Trophoblast cell (in vitro differentiated cells and primary cell): Measurements from ENCODE around the gene CH25H. TPM values are rescaled to one million over a fixed set of nuclear protein-coding genes. Genes with fewer than 3 reads are reported as not detected.
"Not testable (repeated sequence)": the region's sequence is repeated elsewhere in the genome, so short reads cannot be mapped to it uniquely, and the experiment has no call there.

Experiments used
- DNase-seq, 2 donors: peaks; one replicate each; pipeline ENCODE4 v3.0.0-alpha.2; 2016
- H2AFZ ChIP-seq: 2 replicates; pipeline ENCODE4 v1.6.1; 2013; ENCODE audit warnings: low read length, moderate library complexity, mild to moderate bottlenecking; ENCODE audit not compliant: insufficient read depth, poor library complexity
- H2AK5ac ChIP-seq: 2 replicates; pipeline ENCODE4 v1.6.1; 2013; ENCODE audit warnings: mild to moderate bottlenecking, low read length
- H2BK120ac ChIP-seq: 2 replicates; pipeline ENCODE4 v1.6.1; 2013; ENCODE audit warnings: low read length, mild to moderate bottlenecking, moderate library complexity; ENCODE audit not compliant: insufficient read depth, poor library complexity
- H2BK12ac ChIP-seq: 2 replicates; pipeline ENCODE4 v1.6.1; 2013; ENCODE audit warnings: mild to moderate bottlenecking, low read length, moderate library complexity
- H2BK5ac ChIP-seq: 2 replicates; pipeline ENCODE4 v1.6.1; 2013; ENCODE audit warnings: low read length, low read depth, moderate library complexity, mild to moderate bottlenecking; ENCODE audit not compliant: poor library complexity
- H3K14ac ChIP-seq: 2 replicates; pipeline ENCODE4 v1.6.1; 2013; ENCODE audit warnings: mild to moderate bottlenecking, low read length
- H3K18ac ChIP-seq: 2 replicates; pipeline ENCODE4 v1.6.1; 2013; ENCODE audit warnings: mild to moderate bottlenecking, low read length
- H3K23ac ChIP-seq: 2 replicates; pipeline ENCODE4 v1.6.1; 2013; ENCODE audit warnings: low read length
- H3K27ac ChIP-seq: 2 replicates; pipeline ENCODE4 v1.5.1; 2013; ENCODE audit warnings: low read depth, mild to moderate bottlenecking, inconsistent platforms, low read length, moderate library complexity
- H3K27me3 ChIP-seq: 2 replicates; pipeline ENCODE4 v1.6.1; 2013; ENCODE audit warnings: inconsistent platforms, mild to moderate bottlenecking, low read length, moderate library complexity; ENCODE audit not compliant: insufficient read depth
- H3K36me3 ChIP-seq, 2 experiments: 1 replicate in 1 of 2; 2 replicates in 1 of 2; pipeline ENCODE4 v1.6.1; 2013; ENCODE audit warnings: low read length in 2 of 2, mild to moderate bottlenecking in 2 of 2, moderate library complexity in 1 of 2; ENCODE audit not compliant: insufficient read depth in 2 of 2, control insufficient read depth in 1 of 2
- H3K4ac ChIP-seq: 2 replicates; pipeline ENCODE4 v1.6.1; 2013; ENCODE audit warnings: low read depth, mild to moderate bottlenecking, low read length, moderate library complexity
- H3K4me1 ChIP-seq, 2 experiments: 1 replicate in 1 of 2; 2 replicates in 1 of 2; pipeline ENCODE4 v1.6.1; 2013; ENCODE audit warnings: low read length in 2 of 2, mild to moderate bottlenecking in 2 of 2, moderate library complexity in 1 of 2; ENCODE audit not compliant: insufficient read depth in 2 of 2, control insufficient read depth in 1 of 2
- H3K4me2 ChIP-seq: 2 replicates; pipeline ENCODE4 v1.6.1; 2013; ENCODE audit warnings: inconsistent platforms, mild to moderate bottlenecking, low read length, moderate library complexity
- H3K4me3 ChIP-seq: 2 replicates; pipeline ENCODE4 v1.5.1; 2013; ENCODE audit warnings: mild to moderate bottlenecking, low read depth, low read length, inconsistent platforms
- H3K79me1 ChIP-seq: one replicate; pipeline ENCODE4 v1.6.1; 2013; ENCODE audit warnings: low read length
- H3K79me2 ChIP-seq: 2 replicates; pipeline ENCODE4 v1.6.1; 2013; ENCODE audit warnings: low read length, mild to moderate bottlenecking; ENCODE audit not compliant: control insufficient read depth, insufficient read depth, poor library complexity
- H3K9ac ChIP-seq: 2 replicates; pipeline ENCODE4 v1.6.1; 2013; ENCODE audit warnings: mild to moderate bottlenecking, low read length
- H3K9me3 ChIP-seq: 2 replicates; pipeline ENCODE4 v1.6.1; 2013; ENCODE audit warnings: low read depth, mild to moderate bottlenecking, control low read depth, inconsistent platforms, low read length; ENCODE audit not compliant: insufficient read depth
- H4K12ac ChIP-seq: 2 replicates; pipeline ENCODE4 v1.6.1; 2013; ENCODE audit warnings: low read depth, mild to moderate bottlenecking, low read length, moderate library complexity
- H4K8ac ChIP-seq: 2 replicates; pipeline ENCODE4 v1.6.1; 2013; ENCODE audit warnings: low read depth, mild to moderate bottlenecking, low read length, moderate library complexity
- H4K91ac ChIP-seq: one replicate; pipeline ENCODE4 v1.6.1; 2013; ENCODE audit warnings: low read depth, mild to moderate bottlenecking, low read length, moderate library complexity
- WGBS: extraction: QIAGEN DNeasy Blood & Tissue Kit; methylation state at CpG from one replicate; pipeline ENCODE4 v1.1.7; 2013; ENCODE audit warnings: missing lambda C conversion rate; ENCODE audit not compliant: insufficient read length, insufficient coverage; ENCODE audit errors: extremely low coverage; 5-methylcytosine and 5-hydroxymethylcytosine counted together
- polyA plus RNA-seq: library from polyadenylated mRNA; stranded (reverse); fragments of 200-250 nt; gene quantifications from 2 replicates; pipeline ENCODE4 v1.2.3, GENCODE V29; 2013

The CH25H gene
- not detected in 2 replicates for polyA plus RNA-seq

DNA sequence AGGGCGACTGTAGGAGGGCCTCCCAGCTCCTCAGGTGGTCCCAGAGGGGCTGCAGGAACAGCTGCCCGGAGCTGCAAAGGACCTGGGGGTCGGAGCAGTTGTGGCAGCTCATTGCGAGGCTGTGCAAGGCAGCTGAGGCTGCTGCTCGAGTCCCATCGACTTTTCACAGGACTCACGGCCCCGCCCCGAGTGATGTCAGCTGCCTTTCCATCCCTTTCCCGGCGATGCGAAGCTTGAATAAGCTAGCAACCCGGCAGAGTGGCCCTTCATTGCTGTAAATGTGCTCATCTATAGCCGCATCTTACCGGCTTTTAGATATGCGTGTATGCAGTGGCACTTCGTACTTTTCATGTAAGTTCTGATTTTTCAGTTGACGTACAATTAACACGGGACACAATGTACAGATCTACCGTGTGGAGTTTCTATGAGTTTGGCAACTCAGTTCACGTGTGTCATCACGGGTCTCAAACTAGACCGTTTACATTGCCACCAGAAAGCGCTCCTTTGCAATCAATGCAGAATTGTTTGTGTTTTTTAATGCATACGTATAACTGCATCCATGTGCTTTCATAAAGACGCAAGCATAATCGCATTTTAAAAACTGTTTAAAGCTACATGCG lies at the start of gene CH25H:
TSS of gene CH25H (minus strand) at position 137 of the 620 bp plus-strand sequence. CDS start at position 112, 25 bp downstream.
- Histone ChIP-seq H2BK5ac (no peak within 1 kb of the TSS), H3K4ac (no peak within 1 kb of the TSS), H3K23ac (no peak within 1 kb of the TSS), H4K91ac (no peak within 1 kb of the TSS), H3K79me1 (no peaks in the 10 kb centered on the region), H3K18ac (no peak within 1 kb of the TSS), H3K79me2 (no peaks in the 10 kb centered on the region), H2AFZ (peak within 1 kb of the TSS; percentile 39), H3K27me3 (peaks cover 30% of the 10 kb centered on the region), H2AK5ac (no peak within 1 kb of the TSS), H3K27ac (no peak within 1 kb of the TSS), H3K9ac (no peak within 1 kb of the TSS), H2BK12ac (no peak within 1 kb of the TSS), H3K4me2 (peak within 1 kb of the TSS; percentile 63), H3K36me3 (no peaks in the 10 kb centered on the region), H2BK120ac (no peak within 1 kb of the TSS), H4K8ac (no peak within 1 kb of the TSS), H3K4me3 (peak within 1 kb of the TSS; percentile 10), H3K9me3 (peaks cover 4% of the 10 kb centered on the region), H3K14ac (no peak within 1 kb of the TSS), H4K12ac (no peak within 1 kb of the TSS), H3K4me1 (peaks cover 6 to 7% of the 10 kb centered on the region in 2 experiments)
- no CpG with 5 or more reads among the region's 28 CpGs for WGBS
- DNase-seq, result peak; percentile 62 to 66

GRCh38 chr10:89256340-89256739 lies 49.2 kb upstream of the CH25H start:
- no peak overlapping the region for H2BK5ac ChIP-seq
- H3K4ac ChIP-seq, result no peak overlapping the region
- H3K14ac ChIP-seq, result no peak overlapping the region
- no peaks in the 10 kb centered on the region for H3K79me2 ChIP-seq
- H3K4me2 ChIP-seq, result no peak overlapping the region
- no CpG with 5 or more reads among the region's 3 CpGs for WGBS
- DNase-seq, result no peak
- H2AFZ ChIP-seq, result no peak overlapping the region
- no peak overlapping the region for H2BK12ac ChIP-seq
- peaks cover 3% of the 10 kb centered on the region in 2 experiments for H3K4me1 ChIP-seq
- H3K79me1 ChIP-seq, result peaks cover 5% of the 10 kb centered on the region
- H3K27ac ChIP-seq, result no peak overlapping the region
- H3K23ac ChIP-seq, result no peak overlapping the region
- H4K91ac ChIP-seq, result no peak overlapping the region
- no peak overlapping the region for H3K18ac ChIP-seq
- H4K8ac ChIP-seq, result no peak overlapping the region
- no peak overlapping the region for H4K12ac ChIP-seq
- H3K36me3 ChIP-seq, result no peaks in the 10 kb centered on the region
- no peak overlapping the region for H3K9ac ChIP-seq
- H3K9me3 ChIP-seq, result peaks cover 5% of the 10 kb centered on the region
- no peak overlapping the region for H3K4me3 ChIP-seq
- no peak overlapping the region for H2BK120ac ChIP-seq
- H3K27me3 ChIP-seq, result no peaks in the 10 kb centered on the region
- H2AK5ac ChIP-seq, result no peak overlapping the region

DNA sequence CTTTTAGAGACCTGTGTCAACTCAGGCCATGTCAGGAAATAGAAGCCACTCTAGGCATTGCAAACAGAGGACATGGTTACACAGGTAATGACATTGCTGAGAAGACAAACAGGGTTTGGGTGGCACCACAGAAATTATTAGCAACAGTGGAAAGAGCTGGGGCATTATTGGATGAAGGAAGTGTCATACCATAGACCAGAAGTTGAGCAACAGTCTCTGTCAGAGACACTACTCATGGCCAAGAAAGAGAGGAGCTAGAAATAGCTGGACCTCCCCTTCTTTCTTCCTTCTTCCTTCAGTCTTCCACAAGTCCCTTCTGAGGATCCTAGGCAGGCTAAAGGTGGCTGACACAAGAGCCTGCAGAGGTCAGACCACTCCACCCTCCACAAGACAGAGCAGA lies 48.7 kb upstream of the CH25H start:
- H3K23ac ChIP-seq, result no peak overlapping the region
- H3K4ac ChIP-seq, result no peak overlapping the region
- H4K91ac ChIP-seq, result no peak overlapping the region
- no peak overlapping the region for H2BK120ac ChIP-seq
- H3K79me1 ChIP-seq, result peaks cover 7% of the 10 kb centered on the region
- no peak overlapping the region for H3K4me3 ChIP-seq
- H2BK12ac ChIP-seq, result no peak overlapping the region
- H3K36me3 ChIP-seq, result no peaks in the 10 kb centered on the region
- DNase-seq, result no peak
- H2BK5ac ChIP-seq, result no peak overlapping the region
- no peak overlapping the region for H3K9ac ChIP-seq
- no peaks in the 10 kb centered on the region for H3K79me2 ChIP-seq
- H4K8ac ChIP-seq, result no peak overlapping the region
- peaks cover 5% of the 10 kb centered on the region for H3K9me3 ChIP-seq
- H3K4me2 ChIP-seq, result no peak overlapping the region
- H3K4me1 ChIP-seq, result peaks cover 7 to 8% of the 10 kb centered on the region in 2 experiments
- H2AK5ac ChIP-seq, result no peak overlapping the region
- no peak overlapping the region for H2AFZ ChIP-seq
- H3K27me3 ChIP-seq, result no peaks in the 10 kb centered on the region
- no peak overlapping the region for H4K12ac ChIP-seq
- H3K14ac ChIP-seq, result no peak overlapping the region
- no peak overlapping the region for H3K27ac ChIP-seq
- H3K18ac ChIP-seq, result no peak overlapping the region

DNA sequence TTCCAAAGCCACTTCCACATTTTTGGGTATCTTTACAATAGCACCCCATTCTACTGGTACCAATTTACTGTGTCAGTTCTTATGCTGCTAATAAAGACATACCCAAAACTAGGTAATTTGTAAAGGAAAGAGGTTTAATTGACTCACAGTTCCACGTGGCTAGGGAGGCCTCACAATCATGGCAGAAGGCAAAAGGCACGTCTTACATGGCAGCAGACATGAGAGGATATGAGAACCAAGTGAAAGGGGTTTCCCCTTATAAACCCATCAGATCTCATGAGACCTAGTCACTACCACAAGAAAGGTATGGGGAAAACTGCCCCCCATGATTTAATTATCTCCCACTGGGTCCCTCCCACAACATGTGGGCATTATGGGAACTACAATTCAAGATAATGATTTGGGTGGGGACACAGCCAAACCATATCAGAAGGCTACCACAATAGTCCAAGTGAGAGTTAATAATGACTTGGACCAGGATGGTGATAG lies 48.0 kb upstream of the CH25H start:
- H4K8ac ChIP-seq, H3K14ac ChIP-seq, H3K4me3 ChIP-seq, H2BK12ac ChIP-seq, H2BK120ac ChIP-seq, DNase-seq, H3K79me2 ChIP-seq, H3K4me1 ChIP-seq, H3K79me1 ChIP-seq, H2AFZ ChIP-seq, H3K18ac ChIP-seq, H4K12ac ChIP-seq, H3K23ac ChIP-seq, H3K9me3 ChIP-seq, H2BK5ac ChIP-seq, H3K27ac ChIP-seq, H3K36me3 ChIP-seq, H3K27me3 ChIP-seq, H3K4ac ChIP-seq, H4K91ac ChIP-seq, H3K9ac ChIP-seq, H3K4me2 ChIP-seq, H2AK5ac ChIP-seq: not testable (repeated sequence)
- WGBS, result no CpG with 5 or more reads among the region's 2 CpGs
